Stimulated activated CD4-positive, alpha-beta T cell treated with anti-CD3 and anti-CD28 coated beads, Interleukin-15, amount 100 ng/mL, for 48 hours (primary cell): ENCODE data around the gene AMPH.
"Not testable (repeated sequence)": the region's sequence is repeated elsewhere in the genome, so short reads cannot be mapped to it uniquely, and the experiment has no call there.

Experiments
- DNase-seq, 2 donors: peaks; one replicate each; pipeline ENCODE4 v3.0.0-alpha.2; 2020; ENCODE audit warnings: low read depth in 2 of 2

The AMPH gene

GRCh38 chr7:38395921-38396552 lies 235.1 kb downstream of the AMPH start:
- not testable (repeated sequence) for DNase-seq

DNA sequence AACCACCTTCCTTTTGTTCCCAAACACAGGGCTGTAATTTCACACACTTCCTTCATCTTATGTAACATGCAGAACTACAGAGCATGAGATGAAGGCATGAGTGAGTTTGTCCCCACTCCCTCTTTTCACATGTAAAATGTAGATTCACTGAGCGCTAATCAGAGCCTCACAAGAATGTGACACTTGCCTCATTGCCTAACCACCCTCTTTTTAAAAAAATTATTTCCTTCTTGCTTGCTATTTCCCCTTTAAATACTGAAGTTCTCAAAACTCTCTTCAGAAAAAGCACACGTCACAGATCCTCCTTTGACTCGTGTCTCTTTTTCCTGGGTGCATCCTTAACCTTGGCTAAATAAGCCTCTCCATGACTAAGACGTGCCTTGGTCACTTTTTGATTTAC lies 236.5 kb downstream of the AMPH start:
- DNase-seq, result no peak

GRCh38 chr7:38393874-38394273 lies 237.3 kb downstream of the AMPH start:
- DNase-seq, result no peak

DNA sequence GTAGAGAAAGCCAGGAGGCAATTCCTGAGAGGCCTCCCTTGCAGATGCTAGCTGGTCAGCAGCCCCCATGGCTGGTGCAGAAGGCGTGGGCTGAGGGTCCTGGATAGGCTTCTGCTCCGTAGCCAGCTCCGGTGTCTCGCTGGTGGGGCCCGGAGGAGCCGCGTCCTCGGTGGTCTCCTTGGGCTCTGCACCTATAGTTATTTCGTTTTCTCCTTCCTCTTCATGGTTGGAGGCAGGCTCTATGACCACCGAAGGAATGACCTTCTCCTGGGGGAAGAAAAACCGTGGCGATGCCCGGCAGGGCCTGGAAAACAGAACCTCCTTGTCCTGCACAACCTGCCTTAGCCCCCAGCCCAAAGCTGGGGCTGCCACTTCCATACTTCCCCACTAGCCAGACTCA lies 239.4 kb downstream of the AMPH start:
- DNase-seq, result no peak

GRCh38 chr7:38385682-38386081 lies 245.5 kb downstream of the AMPH start:
- no peak for DNase-seq

DNA sequence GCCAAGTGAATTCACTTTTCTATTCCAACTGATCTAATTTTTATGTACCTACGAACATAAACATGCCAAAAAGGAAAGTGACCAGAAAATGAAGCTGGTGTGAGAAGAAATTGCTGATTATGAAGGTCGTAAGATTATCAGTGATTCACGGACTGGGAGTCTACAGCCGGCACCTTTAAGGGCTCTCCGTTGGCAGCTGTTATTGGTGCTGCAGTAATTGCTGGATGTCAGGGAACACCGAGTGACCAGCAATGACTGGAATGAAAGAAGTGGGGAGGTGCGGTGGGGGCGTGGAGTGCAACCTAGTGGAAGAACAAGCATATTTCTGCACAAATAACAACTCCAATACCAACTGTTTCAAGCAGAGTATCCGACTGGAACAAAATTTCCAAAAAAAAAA lies 247.9 kb downstream of the AMPH start:
- no peak for DNase-seq

- no peak for DNase-seq
These were observed 248.5 kb downstream of the AMPH start for GRCh38 chr7:38382684-38383083.

DNA sequence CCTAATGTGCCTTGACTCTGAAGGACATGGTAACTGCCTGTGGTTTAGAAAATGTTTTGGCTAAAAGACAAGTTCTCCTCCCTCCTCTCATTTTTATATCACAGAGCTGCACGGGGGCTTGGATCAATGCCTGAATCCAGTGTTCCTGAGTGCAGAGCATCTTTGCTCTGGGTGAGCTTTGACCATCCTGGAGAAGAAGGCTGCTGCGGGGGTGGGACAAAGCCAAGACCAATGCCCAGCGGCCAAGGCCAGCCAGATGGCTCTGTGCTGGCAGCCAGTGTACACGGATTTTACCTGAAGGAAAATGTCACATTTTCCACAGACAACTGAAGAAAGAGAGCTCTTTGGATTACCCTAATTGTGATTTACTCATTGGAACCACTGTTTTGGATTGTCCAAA lies 255.7 kb downstream of the AMPH start:
- DNase-seq, result no peak

GRCh38 chr7:38374507-38374906 lies 256.7 kb downstream of the AMPH start:
- DNase-seq, result peak in 1 of 2 donors; percentile 42

DNA sequence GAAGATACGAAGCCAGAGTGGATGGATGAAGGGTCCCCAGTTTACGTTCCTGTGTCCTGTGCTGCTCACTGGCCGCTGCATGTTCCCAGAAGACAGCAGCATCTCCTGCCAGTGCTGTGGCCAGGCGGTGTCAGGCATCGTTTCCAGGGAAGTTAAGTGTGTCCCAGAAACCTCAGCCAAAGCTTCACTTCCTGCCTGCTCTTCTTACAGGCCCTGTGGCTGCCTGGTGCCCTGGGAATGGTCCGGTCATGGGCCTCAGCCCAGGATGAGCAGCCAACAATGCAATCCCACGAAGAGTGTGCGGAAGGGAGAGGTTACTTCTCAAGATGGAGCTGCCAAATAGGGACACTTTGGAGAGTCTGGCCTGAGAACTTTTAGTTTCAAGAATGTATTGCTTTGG lies 258.0 kb downstream of the AMPH start:
- no peak for DNase-seq

GRCh38 chr7:38372290-38372689 lies 258.9 kb downstream of the AMPH start:
- DNase-seq, result no peak

DNA sequence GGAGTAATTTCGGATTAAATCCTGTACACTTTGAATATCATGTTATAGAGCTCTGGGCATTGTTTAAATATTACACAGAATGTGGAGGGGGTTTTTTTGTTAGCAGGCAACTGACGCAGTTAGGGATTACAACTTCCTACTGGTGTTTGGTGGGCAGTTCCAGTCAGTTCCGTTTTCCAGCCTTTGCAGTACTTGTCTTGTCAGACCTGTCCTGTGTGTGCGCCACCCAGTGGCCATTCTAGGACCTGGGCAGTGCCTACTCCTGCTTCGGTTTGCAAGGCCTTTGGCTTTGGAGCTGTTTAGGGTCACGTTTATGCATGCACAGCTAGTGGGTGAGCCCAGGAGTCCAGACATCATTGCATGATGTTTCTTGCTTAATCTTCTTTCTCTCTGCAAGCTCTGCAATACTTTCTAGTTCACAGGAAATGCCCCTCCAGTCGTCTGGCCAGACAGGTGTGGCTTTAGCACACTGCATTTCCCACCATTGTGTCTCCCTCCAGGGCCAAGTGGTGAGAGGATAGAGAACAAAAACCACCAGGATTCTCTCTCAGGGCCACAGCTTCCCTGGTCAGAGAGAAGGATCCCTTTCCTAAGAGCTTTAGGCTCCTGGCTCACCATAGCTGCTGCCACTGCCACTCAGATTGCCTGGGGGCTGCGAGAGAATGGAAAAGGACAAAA lies 261.2 kb downstream of the AMPH start:
- peak; percentile 72 to 79 for DNase-seq

DNA sequence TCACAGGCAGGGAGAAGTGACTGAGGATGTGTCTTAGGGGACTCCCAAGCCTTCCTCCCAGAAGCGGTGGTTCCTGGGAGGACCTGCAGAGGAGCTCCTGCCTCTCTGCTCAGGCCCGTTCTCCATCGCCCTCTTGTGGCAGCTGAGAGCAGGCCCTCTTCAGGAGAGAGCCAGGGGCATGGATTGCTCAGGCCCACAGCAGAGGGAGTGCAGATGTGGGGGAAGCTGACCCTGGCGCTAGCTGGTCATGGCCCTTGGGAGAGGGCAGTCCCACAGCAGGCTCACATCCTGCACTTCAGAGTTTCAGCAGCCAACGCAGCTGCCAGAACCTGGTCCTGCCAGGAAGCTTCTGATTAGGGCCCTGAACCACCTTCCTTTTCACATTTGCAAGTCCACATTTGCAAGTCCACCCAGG lies 263.0 kb downstream of the AMPH start:
- DNase-seq, result peak; percentile 62 to 76

DNA sequence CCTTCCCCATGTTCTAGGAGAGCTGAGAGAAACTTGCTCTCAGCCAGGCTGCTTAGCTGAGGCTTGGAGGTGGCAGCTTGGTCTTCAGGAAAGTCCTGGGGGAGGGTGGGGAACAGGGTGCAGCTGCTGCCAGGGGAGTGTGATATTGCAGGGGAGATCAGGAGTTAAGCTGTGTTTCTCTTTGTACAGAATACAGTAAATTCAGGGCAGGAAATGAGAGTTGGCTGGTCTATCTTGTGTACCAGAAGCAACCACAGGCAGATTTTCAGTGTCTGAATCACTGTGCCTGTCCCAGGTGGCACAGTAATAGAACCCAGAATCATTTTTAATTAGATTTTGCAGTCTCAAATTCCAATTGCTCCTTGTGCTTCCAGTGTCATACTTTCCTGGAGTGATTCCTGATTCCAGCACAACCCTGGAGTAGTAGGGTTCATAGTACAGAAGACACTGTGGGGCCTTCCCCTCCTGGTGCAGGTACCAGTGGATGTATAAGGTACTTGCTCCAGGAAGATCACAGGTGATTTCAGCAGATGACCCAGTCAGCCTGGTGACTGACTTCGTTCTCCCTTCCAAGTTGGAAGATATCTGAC lies 263.8 kb downstream of the AMPH start:
- DNase-seq, result no peak

DNA sequence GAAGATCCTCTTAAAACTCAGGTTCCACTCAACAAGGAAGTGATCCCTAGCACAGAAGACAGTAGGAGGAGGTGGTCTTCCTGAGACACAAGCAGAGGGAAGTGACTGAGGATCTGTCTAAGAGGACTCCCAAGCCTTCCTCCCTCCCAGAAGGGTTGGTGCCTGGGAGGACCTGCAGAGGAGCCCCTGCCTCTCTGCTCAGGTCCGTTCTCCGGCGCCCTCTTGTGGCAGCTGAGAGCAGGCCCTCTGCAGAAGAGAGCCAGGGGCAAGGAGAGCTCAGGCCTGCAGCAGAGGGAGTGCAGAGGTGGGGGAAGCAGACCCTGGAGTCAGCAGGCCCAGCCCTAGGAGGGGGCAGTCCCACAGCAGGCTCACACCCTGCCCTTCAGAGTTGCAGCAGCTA lies 267.8 kb downstream of the AMPH start:
- peak in 1 of 2 donors; percentile 61 for DNase-seq

DNA sequence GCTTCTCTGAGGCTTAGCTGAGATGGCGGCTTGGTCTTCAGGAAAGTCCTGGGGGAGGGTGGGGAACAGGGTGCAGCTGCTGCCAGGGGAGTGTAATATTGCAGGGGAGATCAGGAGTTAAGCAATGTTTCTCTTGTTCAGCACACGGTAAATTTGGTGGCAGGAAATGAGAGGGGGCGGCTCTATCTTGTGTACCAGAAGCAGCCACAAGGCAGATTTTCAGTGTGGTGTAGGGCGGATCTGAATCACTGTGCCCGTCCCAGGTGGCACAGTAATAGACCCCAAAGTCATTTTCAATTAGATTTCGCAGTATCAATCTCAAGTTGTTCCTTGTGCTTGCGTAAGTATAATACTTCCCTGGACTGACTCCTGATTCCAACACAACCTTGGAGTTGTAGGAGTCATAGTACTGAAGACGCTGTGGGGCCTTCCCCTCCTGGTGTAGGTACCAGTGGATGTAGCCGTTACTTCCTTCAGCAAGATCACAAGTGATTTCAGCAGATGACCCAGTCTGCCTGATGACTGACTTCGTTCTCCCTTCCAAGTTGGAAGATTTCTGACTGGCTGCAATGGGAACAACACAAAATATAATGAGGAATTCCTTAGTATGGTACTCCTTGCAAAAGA lies 268.4 kb downstream of the AMPH start:
- not testable (repeated sequence) for DNase-seq

DNA sequence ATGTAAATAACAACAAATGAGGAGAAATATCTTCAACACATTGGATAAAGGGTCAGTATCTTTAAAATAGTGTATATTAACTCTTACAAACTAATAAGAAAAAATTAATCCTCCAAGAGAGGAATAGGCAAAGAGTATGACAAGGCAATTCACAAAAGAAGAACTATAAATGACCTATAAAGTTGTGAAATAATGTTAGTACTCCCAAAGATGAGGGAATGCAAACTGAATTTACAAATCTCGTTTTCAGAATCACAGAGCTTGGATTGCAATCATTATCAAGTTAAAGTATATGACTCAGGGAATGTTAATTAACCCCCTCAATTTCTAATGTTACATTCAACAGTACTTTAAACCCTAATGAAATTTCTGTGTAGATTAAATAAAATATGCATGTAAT lies 270.4 kb downstream of the AMPH start:
- DNase-seq, result no peak

GRCh38 chr7:38359071-38359601 lies 272.0 kb downstream of the AMPH start:
- peak; percentile 72 to 74 for DNase-seq

DNA sequence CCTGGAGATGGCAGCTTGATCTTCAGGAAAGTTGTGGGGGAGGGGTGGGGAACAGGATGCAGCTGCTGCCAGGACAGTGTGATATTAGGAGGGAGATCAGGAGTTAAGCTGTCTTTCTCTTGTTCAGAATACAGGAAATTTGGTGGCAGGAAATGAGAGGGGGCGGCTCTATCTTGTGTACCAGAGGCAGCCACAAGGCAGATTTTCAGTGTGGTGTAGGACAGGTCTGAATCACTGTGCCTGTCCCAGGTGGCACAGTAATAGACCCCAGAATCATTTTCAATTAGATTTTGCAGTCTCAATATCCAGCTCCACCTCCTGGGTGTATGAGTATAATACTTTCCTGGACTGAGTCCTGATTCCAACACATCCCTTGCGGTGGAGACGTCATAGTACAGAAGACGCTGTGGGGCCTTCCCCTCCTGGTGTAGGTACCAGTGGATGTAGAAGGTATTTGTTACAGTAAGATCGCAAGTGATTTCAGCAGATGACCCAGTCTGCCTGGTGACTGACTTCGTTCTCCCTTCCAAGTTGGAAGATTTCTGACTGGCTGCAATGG lies 272.8 kb downstream of the AMPH start:
- not testable (repeated sequence) for DNase-seq

GRCh38 chr7:38354271-38354851 lies 276.8 kb downstream of the AMPH start:
- DNase-seq, result peak in 1 of 2 donors; percentile 40

DNA sequence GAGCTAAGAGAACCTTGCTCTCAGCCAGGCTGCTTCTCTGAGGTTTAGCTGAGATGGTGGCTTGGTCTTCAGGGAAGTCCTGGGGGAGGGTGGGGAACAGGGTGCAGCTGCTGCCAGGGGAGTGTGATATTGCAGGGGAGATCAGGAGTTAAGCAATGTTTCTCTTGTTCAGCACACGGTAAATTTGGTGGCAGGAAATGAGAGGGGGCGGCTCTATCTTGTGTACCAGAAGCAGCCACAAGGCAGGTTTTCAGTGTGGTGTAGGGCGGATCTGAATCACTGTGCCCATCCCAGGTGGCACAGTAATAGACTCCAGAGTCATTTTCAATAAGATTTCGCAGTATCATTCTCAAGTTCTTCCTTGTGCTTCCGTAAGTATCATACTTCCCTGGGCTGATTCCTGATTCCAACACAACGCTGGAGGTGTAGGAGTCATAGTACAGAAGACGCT lies 277.7 kb downstream of the AMPH start:
- not testable (repeated sequence) for DNase-seq

- DNase-seq, result no peak
These were observed 279.6 kb downstream of the AMPH start for GRCh38 chr7:38351601-38352000.
